Measurements from ENCODE around the gene GADL1. TPM values are rescaled to one million over a fixed set of nuclear protein-coding genes. Genes with fewer than 3 reads are reported as not detected.

Gene GADL1
- 0.09 and 0.15 TPM in 2 replicates for total RNA-seq (2021)
- long read RNA-seq, partial matches to known transcripts = 0 of 1 reads
- long read RNA-seq, other reads (novel, unspliced or antisense) = 0 of 1 reads

GRCh38 chr3:30894521-30895251, at the start of gene GADL1:
TSS of gene GADL1 (minus strand) at chr3:30894661. CDS start at chr3:30894614, 47 bp downstream.
- peak within 1 kb of the TSS; percentile 54 to 66 for H3K4me3 Mint-ChIP-seq
- Histone ChIP-seq H2AFZ (ENCODE audit: low read length) (no peak within 1 kb of the TSS), H3K4ac (ENCODE audit: low read depth, low read length) (no peak within 1 kb of the TSS), H3K14ac (ENCODE audit: insufficient read depth, low read length) (no peak within 1 kb of the TSS), H4K8ac (replicated peaks; ENCODE audit: insufficient read length, low read depth, low read length) (no peak within 1 kb of the TSS), H3K27me3 (ENCODE audit: insufficient read depth, low read length) (peaks cover 2% of the 10 kb centered on the region; the same call in 1 of the 2 replicates), H3K79me1 (ENCODE audit: insufficient read depth, low read depth, low read length, poor library complexity, severe bottlenecking) (no peaks in the 10 kb centered on the region), H3K79me2 (ENCODE audit: insufficient read depth, low read length) (no peaks in the 10 kb centered on the region), H2BK120ac (ENCODE audit: low read depth, low read length, poor library complexity, severe bottlenecking) (no peak within 1 kb of the TSS), H2BK12ac (ENCODE audit: insufficient read length, low read depth, low read length) (no peak within 1 kb of the TSS), H3K27ac (ENCODE audit: insufficient read length, low read depth, low read length) (no peak within 1 kb of the TSS), H3K4me2 (ENCODE audit: insufficient read depth, insufficient read length, low read length) (peak within 1 kb of the TSS; percentile 49), H3K4me1 (ENCODE audit: insufficient read depth, low read length) (peaks cover 5% of the 10 kb centered on the region; the same call in 1 of the 2 replicates), H2AK5ac (ENCODE audit: insufficient read length, low read length) (no peak within 1 kb of the TSS), H3K18ac (ENCODE audit: insufficient read length, low read depth, low read length) (no peak within 1 kb of the TSS), H4K5ac (ENCODE audit: insufficient read length, low read depth, low read length) (no peak within 1 kb of the TSS), H3K9me3 (ENCODE audit: control insufficient read depth, low read depth, low read length) (no peaks in the 10 kb centered on the region), H3K9ac (ENCODE audit: extremely low read depth, insufficient read length, low read length) (no peak within 1 kb of the TSS), H4K91ac (ENCODE audit: insufficient read length, low read depth, low read length) (no peak within 1 kb of the TSS), H3K23me2 (ENCODE audit: insufficient read length, low read depth, low read length, poor library complexity, severe bottlenecking) (peaks cover 10% of the 10 kb centered on the region), H3K23ac (ENCODE audit: insufficient read length, low read depth, low read length) (no peak within 1 kb of the TSS), H4K20me1 (ENCODE audit: control insufficient read depth, insufficient read depth, insufficient read length) (no peaks in the 10 kb centered on the region), H2BK20ac (ENCODE audit: low read depth, low read length, poor library complexity, severe bottlenecking) (no peak within 1 kb of the TSS), H3T11ph (ENCODE audit: low read length) (no peak within 1 kb of the TSS), H2BK15ac (ENCODE audit: low read depth, low read length) (no peak within 1 kb of the TSS), H2BK5ac (ENCODE audit: insufficient read length, low read length) (no peak within 1 kb of the TSS), H3K56ac (ENCODE audit: insufficient read length, low read depth, low read length) (no peak within 1 kb of the TSS)
- no peaks in the 10 kb centered on the region for H3K9me3 Mint-ChIP-seq
- H3K27ac Mint-ChIP-seq = no peak within 1 kb of the TSS
- peaks cover 28 to 32% of the 10 kb centered on the region in 2 experiments for H3K4me1 Mint-ChIP-seq
- peak; percentile 54 for DNase-seq
- peaks cover 26% of the 10 kb centered on the region for H3K27me3 Mint-ChIP-seq (ENCODE audit: low read depth)
- no peaks in the 10 kb centered on the region for H3K36me3 Mint-ChIP-seq (ENCODE audit: insufficient read depth in 1 of 3, low read depth in 3 of 3)
- WGBS (ENCODE audit: extremely low coverage, insufficient read length, low lambda C conversion rate) = no CpG with 5 or more reads among the region's 38 CpGs
- TF ChIP-seq CTCF (conservative IDR thresholded peaks at IDR 0.05) = no peak; the same call in 2 of the 3 replicates

Data from H9 (cell line).